Upper lobe of right lung (tissue), 1 donor: ENCODE data around the gene JAZF1. TPM values are rescaled to one million over a fixed set of nuclear protein-coding genes. Genes with fewer than 3 reads are reported as not detected.
"Not testable (repeated sequence)": the region's sequence is repeated elsewhere in the genome, so short reads cannot be mapped to it uniquely, and the experiment has no call there.

Experiments used
- ATAC-seq: fragments of 200-7000 bp; cut with Tn5 transposase; one replicate; pipeline ENCODE4 v1.9.1; 2020; ENCODE audit warnings: mild to moderate bottlenecking, moderate library complexity
- DNase-seq: peaks from one replicate; pipeline ENCODE4 v3.0.0-alpha.2; 2020
- H3K27ac ChIP-seq: fragments of 200-600 bp; one replicate; pipeline ENCODE4 v1.8.0; 2022
- H3K27me3 ChIP-seq: fragments of 200-600 bp; one replicate; pipeline ENCODE4 v1.8.0; 2022; ENCODE audit warnings: mild to moderate bottlenecking
- H3K36me3 ChIP-seq: fragments of 200-600 bp; one replicate; pipeline ENCODE4 v1.8.0; 2022
- H3K4me1 ChIP-seq: fragments of 200-600 bp; one replicate; pipeline ENCODE4 v1.8.0; 2022
- H3K4me3 ChIP-seq: fragments of 200-600 bp; one replicate; pipeline ENCODE4 v1.8.0; 2022; ENCODE audit warnings: mild to moderate bottlenecking
- H3K9me3 ChIP-seq: fragments of 200-600 bp; one replicate; pipeline ENCODE4 v1.8.0; 2022
- intact Hi-C: fragments of 100-400 bp; cut with DNase I; formaldehyde crosslinking; loops from one replicate; pipeline ENCODE4 v1.11.0; 2022
- total RNA-seq: library from RNA; stranded (reverse); fragmentation: NEBNext Ultra II Directional; extraction: Animal tissue kit (Norgen Biotek cat#: 25700); gene quantifications from one replicate; pipeline ENCODE4 v1.2.1, GENCODE V29; 2021
- TF ChIP-seq, protein P1 (sequence below): fragments of 200-600 bp; IDR thresholded peaks from one replicate; pipeline ENCODE4 v1.8.0; 2022; ENCODE audit warnings: antibody characterized with exemption
- donor health status: DM: no; HTN: yes; CAD: no; lungs with severe emphysema.

JAZF1 gene
- total RNA-seq, 1 donor from 2014 or later = 20.6 TPM

- DNase-seq (no peak), ATAC-seq (no peak)
- H3K4me3 ChIP-seq = no peak overlapping the region
- H3K9me3 ChIP-seq = no peaks in the 10 kb centered on the region
- TF ChIP-seq, protein P1, sequence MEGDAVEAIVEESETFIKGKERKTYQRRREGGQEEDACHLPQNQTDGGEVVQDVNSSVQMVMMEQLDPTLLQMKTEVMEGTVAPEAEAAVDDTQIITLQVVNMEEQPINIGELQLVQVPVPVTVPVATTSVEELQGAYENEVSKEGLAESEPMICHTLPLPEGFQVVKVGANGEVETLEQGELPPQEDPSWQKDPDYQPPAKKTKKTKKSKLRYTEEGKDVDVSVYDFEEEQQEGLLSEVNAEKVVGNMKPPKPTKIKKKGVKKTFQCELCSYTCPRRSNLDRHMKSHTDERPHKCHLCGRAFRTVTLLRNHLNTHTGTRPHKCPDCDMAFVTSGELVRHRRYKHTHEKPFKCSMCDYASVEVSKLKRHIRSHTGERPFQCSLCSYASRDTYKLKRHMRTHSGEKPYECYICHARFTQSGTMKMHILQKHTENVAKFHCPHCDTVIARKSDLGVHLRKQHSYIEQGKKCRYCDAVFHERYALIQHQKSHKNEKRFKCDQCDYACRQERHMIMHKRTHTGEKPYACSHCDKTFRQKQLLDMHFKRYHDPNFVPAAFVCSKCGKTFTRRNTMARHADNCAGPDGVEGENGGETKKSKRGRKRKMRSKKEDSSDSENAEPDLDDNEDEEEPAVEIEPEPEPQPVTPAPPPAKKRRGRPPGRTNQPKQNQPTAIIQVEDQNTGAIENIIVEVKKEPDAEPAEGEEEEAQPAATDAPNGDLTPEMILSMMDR = no peak
- intact Hi-C loops = no loop called here
- no peaks in the 10 kb centered on the region for H3K36me3 ChIP-seq
- H3K4me1 ChIP-seq = no peaks in the 10 kb centered on the region
- H3K27ac ChIP-seq = no peak overlapping the region
- H3K27me3 ChIP-seq = no peaks in the 10 kb centered on the region
These were observed 316.7 kb downstream of the JAZF1 start for GRCh38 chr7:27863880-27864279.

DNA sequence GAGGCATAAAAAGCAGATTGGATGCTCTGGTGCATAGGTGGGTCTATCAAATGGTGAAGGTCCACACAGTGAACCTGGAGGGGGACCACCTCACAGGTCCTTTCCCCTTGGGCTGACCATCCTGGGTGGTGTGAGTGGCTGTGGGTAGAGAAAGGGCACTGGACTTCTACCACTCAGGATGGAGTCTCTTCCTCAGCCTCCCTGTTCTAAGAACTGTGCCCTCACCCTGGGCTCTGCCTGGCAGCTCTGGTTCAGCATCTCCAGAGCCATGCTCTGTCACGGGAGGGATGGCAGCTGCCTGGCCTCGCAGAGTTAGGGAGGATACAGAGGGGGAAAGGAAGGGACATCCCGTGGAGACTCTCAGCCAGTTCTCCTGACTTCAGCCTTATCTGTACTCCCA lies 318.8 kb downstream of the JAZF1 start:
- DNase-seq = no peak
- no peaks in the 10 kb centered on the region for H3K9me3 ChIP-seq
- H3K36me3 ChIP-seq = no peaks in the 10 kb centered on the region
- no peak overlapping the region for H3K4me3 ChIP-seq
- intact Hi-C loops = no loop called here
- TF ChIP-seq, protein P1 = no peak
- H3K27ac ChIP-seq = no peak overlapping the region
- no peaks in the 10 kb centered on the region for H3K4me1 ChIP-seq
- ATAC-seq = peak; percentile 21
- no peaks in the 10 kb centered on the region for H3K27me3 ChIP-seq

DNA sequence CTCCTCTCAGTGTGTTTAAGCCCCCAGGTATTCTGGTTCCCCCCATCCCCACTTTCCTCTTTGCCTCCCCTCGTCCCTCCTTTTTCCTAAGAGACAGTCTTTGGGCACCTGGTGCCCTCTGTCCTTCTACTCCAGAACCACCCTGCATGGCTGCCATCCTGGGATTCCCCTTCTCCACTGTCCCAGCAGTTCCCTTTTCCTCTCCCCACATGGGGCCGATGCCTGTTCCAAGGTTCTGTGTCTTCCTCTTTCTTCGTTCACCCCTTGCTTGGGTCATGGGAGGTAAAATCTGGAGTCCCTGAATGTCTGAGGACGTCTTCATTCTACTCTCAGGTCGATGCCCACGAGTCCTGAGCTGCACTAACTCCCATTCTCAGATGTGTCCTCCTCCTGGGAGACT lies 319.8 kb downstream of the JAZF1 start:
- Histone ChIP-seq H3K4me1 (no peaks in the 10 kb centered on the region), H3K9me3 (no peaks in the 10 kb centered on the region), H3K4me3 (no peak overlapping the region), H3K27ac (no peak overlapping the region), H3K27me3 (no peaks in the 10 kb centered on the region), H3K36me3 (no peaks in the 10 kb centered on the region)
- ATAC-seq (peak; percentile 62), DNase-seq (no peak)
- intact Hi-C loops = no loop called here
- TF ChIP-seq, protein P1 = no peak

DNA sequence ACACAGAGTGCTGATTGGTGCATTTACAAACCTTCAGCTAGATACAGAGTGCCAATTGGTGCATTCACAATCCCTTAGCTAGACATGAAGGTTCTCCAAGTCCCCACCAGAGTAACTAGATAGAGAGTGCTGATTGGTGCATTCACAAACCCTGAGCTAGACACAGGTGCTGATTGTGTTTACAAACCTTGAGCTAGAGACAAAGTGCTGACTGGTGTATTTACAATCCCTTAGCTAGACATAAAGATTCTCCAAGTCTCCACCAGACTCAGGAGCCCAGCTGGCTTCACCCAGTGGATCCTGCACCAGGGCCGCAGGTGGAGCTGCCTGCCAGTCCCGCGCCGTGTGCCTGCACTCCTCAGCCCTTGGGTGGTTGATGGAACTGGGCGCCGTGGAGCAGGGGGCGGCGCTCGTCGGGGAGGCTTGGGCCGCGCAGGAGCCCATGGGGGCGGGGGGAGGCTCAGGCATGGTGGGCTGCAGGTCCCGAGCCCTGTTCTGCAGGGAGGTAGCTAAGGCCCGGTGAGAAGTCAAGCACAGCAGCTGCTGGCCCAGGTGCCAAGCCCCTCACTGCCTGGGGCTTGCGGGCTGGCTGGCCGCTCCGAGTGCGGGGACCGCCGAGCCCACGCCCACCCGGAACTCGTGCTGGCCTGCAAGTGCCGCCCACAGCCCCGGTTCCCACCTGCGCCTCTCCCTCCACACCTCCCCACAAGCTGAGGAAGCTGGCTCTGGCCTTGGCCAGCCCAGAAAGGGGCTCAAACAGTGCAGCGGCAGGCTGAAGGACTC lies 323.7 kb downstream of the JAZF1 start:
- ATAC-seq, DNase-seq, intact Hi-C loops: not testable (repeated sequence)

DNA sequence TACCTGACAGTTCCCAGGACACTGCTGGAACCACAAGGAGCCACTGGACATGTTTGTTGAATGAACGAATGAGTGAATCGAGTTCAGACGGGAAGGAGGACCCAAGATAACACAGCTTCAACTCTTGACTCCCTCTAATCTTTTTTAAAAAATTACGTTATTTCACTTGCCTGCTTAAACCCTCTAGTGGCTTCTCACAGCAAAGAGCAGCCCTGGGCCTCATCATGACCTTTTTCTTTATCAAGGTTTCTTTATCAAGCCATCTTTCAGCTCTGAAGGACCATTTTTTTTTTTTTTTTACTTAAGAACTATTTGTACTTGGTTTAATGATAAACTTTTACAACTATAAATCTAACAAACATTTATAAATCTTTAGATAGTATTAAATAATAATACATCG lies 330.1 kb downstream of the JAZF1 start:
- Histone ChIP-seq H3K27me3 (no peaks in the 10 kb centered on the region), H3K27ac (no peak overlapping the region), H3K4me3 (no peak overlapping the region), H3K9me3 (no peaks in the 10 kb centered on the region), H3K4me1 (no peaks in the 10 kb centered on the region), H3K36me3 (no peaks in the 10 kb centered on the region)
- TF ChIP-seq, protein P1 = no peak
- ATAC-seq (no peak), DNase-seq (no peak)
- intact Hi-C loops = no loop called here

More for the DNA sequence above, 323.7 kb downstream of the JAZF1 start:
- H3K36me3 ChIP-seq, H3K27ac ChIP-seq, H3K4me3 ChIP-seq, H3K4me1 ChIP-seq, H3K9me3 ChIP-seq, H3K27me3 ChIP-seq: not testable (repeated sequence)

- Histone ChIP-seq H3K9me3 (no peaks in the 10 kb centered on the region), H3K27ac (no peak overlapping the region), H3K27me3 (no peaks in the 10 kb centered on the region), H3K4me3 (no peak overlapping the region), H3K4me1 (no peaks in the 10 kb centered on the region), H3K36me3 (no peaks in the 10 kb centered on the region)
- intact Hi-C loops = no loop called here
- DNase-seq (no peak), ATAC-seq (no peak)
- TF ChIP-seq, protein P1 = no peak
These were observed 334.2 kb downstream of the JAZF1 start for GRCh38 chr7:27846388-27846787.
